HCT116 (cell line): ENCODE measurements around the gene PGAP3.

Experiments
- CTCF ChIP-seq, 3 experiments: fragments of 200-600 bp in 1 of 3; sonication (generic) in 1 of 3; IDR thresholded peaks in 2 of 3; conservative IDR thresholded peaks in 1 of 3; 2 replicates each; pipeline ENCODE4 v1.5.1; 2012 to 2017; ENCODE audit warnings: low read depth in 2 of 3, low read length in 2 of 3, antibody characterized with exemption in 1 of 3, borderline replicate concordance in 1 of 3, control low read depth in 1 of 3, mild to moderate bottlenecking in 1 of 3, mixed read lengths in 1 of 3, mixed run types in 1 of 3, moderate library complexity in 1 of 3; ENCODE audit not compliant: insufficient read depth in 1 of 3
- EGR1 ChIP-seq: IDR thresholded peaks from 2 replicates; pipeline ENCODE4 v1.6.1; 2012; ENCODE audit warnings: low read depth
- EZH2 ChIP-seq: fragments of 200-600 bp; sonication (generic); IDR thresholded peaks from 2 replicates; pipeline ENCODE4 v1.6.1; 2017; ENCODE audit warnings: antibody characterized with exemption, mixed run types
- FOSL1 ChIP-seq: IDR thresholded peaks from 2 replicates; pipeline ENCODE4 v1.6.1; 2012; ENCODE audit warnings: low read depth
- JUND ChIP-seq: IDR thresholded peaks from 2 replicates; pipeline ENCODE4 v1.6.1; 2012
- MAX ChIP-seq: IDR thresholded peaks from 2 replicates; pipeline ENCODE4 v1.6.1; 2012
- POLR2A ChIP-seq: IDR thresholded peaks from 2 replicates; pipeline ENCODE4 v1.7.0; 2011; ENCODE audit warnings: borderline replicate concordance; ENCODE audit not compliant: insufficient read depth, insufficient read length; ENCODE audit errors: extremely low read depth
- POLR2AphosphoS5 ChIP-seq: IDR thresholded peaks from 2 replicates; pipeline ENCODE4 v1.6.1; 2011; ENCODE audit warnings: mild to moderate bottlenecking, low read depth, low read length, moderate library complexity
- RAD21 ChIP-seq: IDR thresholded peaks from 2 replicates; pipeline ENCODE4 v1.6.1; 2012; ENCODE audit warnings: low read depth, mild to moderate bottlenecking
- REST ChIP-seq: IDR thresholded peaks from 2 replicates; pipeline ENCODE4 v1.6.1; 2012; ENCODE audit warnings: low read depth
- YY1 ChIP-seq: IDR thresholded peaks from 2 replicates; pipeline ENCODE4 v1.6.1; 2011; ENCODE audit warnings: low read length, low read depth, moderate library complexity, mild to moderate bottlenecking; ENCODE audit not compliant: insufficient replicate concordance; ENCODE audit errors: extremely low read depth
- ZNF274 ChIP-seq: fragments of 200-500 bp; sonication (Bioruptor generic); IDR thresholded peaks from 2 replicates; pipeline ENCODE4 v1.6.1; 2014; ENCODE audit warnings: mild to moderate bottlenecking, low read depth, low read length, inconsistent platforms

- no peak for TF ChIP-seq CTCF (IDR thresholded peaks at IDR 0.05 in 2 of 3, conservative IDR thresholded peaks at IDR 0.05 in 1 of 3; ENCODE audit: borderline replicate concordance in 1 of 3, insufficient read depth in 1 of 3, low read depth in 2 of 3, low read length in 2 of 3)
- no peak for TF ChIP-seq POLR2AphosphoS5
- no peak for TF ChIP-seq REST
- no peak for TF ChIP-seq MAX
- no peak for TF ChIP-seq RAD21
- no peak for TF ChIP-seq YY1
- TF ChIP-seq POLR2A = no peak
- no peak for TF ChIP-seq ZNF274
- no peak for TF ChIP-seq EZH2
- no peak for TF ChIP-seq FOSL1
- TF ChIP-seq JUND = no peak
- TF ChIP-seq EGR1 = no peak
Observed at GRCh38 chr17:39628655-39629493, 59.0 kb downstream of the PGAP3 start.
